MM.1S (cell line): ENCODE measurements around the gene GRIN2D.

Source experiments
- CTCF ChIP-seq: fragments of 300-600 bp; sonication (generic); IDR thresholded peaks from 2 replicates; pipeline ENCODE4 v1.5.1; 2016; ENCODE audit warnings: antibody characterized with exemption, low read length, mixed read lengths
- EZH2 ChIP-seq: fragments of 300-600 bp; sonication (generic); optimal IDR thresholded peaks from 2 replicates; pipeline ENCODE3; 2017; ENCODE audit warnings: low read depth, mild to moderate bottlenecking, antibody characterized with exemption, low read length, mixed read lengths

GRCh38 chr19:48398375-48399235 is 5.1 kb downstream of the GRIN2D start:
- no peak for TF ChIP-seq CTCF
- TF ChIP-seq EZH2 = no peak
